HUES6 (cell line): ENCODE measurements around the gene LRRC28.

Source experiments
- H3K27ac ChIP-seq: 2 replicates; pipeline ENCODE4 v1.7.0; 2013; ENCODE audit warnings: low read depth, mild to moderate bottlenecking, low read length, inconsistent platforms
- H3K27me3 ChIP-seq: 2 replicates; pipeline ENCODE4 v1.6.1; 2013; ENCODE audit warnings: low read length; ENCODE audit not compliant: control insufficient read depth, insufficient read depth
- H3K36me3 ChIP-seq: 2 replicates; pipeline ENCODE4 v1.6.1; 2013; ENCODE audit warnings: low read length; ENCODE audit not compliant: control insufficient read depth, insufficient read depth
- H3K4me1 ChIP-seq: 2 replicates; pipeline ENCODE4 v1.6.1; 2013; ENCODE audit warnings: low read length; ENCODE audit not compliant: control insufficient read depth, insufficient read depth
- H3K4me3 ChIP-seq: 2 replicates; pipeline ENCODE4 v1.5.1; 2013; ENCODE audit warnings: low read depth, low read length
- H3K9ac ChIP-seq: one replicate; pipeline ENCODE4 v1.6.1; 2013; ENCODE audit warnings: mild to moderate bottlenecking, low read length
- H3K9me3 ChIP-seq: 2 replicates; pipeline ENCODE4 v1.6.1; 2013; ENCODE audit warnings: low read depth, low read length; ENCODE audit not compliant: control insufficient read depth, insufficient read depth

The LRRC28 gene

DNA sequence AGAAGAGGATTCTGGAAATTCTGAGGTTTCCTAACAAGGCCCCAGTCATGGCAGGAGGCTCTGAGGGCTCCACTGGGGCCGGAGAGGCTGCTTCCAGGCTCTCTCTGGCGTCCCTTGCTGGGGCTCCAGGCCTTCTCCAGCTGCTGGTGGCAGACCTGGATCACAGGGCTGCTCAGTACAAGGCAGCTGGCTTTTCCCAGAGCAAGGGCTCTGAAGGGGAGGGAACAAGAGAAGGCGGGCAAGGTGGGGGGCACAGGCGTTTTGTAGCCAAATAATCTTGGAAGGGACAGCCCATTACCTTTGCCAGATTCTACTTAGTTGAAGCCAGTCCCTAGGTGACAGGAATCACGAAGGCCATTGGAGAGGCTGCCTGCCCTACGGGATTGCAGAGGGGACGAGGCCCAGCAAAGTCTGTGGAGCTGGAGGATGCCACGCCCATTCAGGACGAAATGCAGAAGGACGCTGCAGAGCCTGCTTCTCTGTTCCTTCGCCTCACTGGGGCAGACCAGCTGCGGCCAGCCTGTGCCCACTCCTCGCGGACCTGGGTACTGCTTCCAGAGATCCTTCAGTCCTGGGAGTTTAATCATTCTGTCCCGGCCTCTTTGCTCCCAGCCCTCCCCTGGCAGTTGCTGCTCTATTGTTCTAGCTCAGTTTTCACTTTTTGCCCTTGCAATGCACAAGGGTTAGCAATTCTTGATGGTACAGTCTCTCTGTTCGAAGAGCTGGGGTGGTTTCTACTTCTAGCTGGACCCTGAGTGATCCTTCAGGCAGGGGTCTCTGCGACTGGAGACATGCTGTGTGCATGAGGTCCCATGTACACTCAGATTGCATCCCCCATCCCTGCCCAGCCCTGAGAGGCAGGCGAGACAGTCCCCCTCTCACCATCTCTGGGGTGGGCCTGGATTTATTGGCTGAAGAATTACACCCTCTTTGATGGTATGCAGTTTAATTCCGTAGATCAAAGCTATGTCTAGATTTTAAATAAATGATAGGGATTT lies 165.2 kb downstream of the LRRC28 start:
- Histone ChIP-seq H3K4me1 (peaks cover 7% of the 10 kb centered on the region; the same call in 1 of the 2 replicates), H3K9me3 (no peaks in the 10 kb centered on the region), H3K4me3 (no peak overlapping the region), H3K27ac (no peak overlapping the region), H3K9ac (no peak overlapping the region), H3K36me3 (no peaks in the 10 kb centered on the region), H3K27me3 (no peaks in the 10 kb centered on the region)

DNA sequence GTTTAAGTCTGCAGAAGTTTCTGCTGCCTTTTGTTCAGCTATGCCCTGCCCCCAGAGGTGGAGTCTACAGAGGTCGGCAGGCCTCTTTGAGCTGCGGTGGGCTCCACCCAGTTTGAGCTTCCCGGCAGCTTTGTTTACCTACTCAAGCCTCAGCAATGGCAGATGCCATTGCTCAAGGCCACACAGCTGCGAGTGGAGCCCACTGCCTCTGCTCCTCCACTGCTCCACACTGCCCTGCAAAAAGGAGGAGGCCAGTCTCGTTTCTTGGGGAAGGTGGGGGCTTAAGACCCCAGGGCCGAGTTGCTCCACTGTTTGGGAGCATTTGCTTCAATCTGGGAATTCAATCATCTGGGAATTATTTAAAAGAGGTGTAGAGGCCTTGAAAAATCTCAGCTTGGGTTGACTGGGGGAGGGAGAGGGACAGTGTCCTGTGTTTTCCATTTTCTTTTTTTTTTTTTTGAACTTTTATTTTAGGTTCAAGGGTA lies 169.9 kb downstream of the LRRC28 start:
- H3K4me1 ChIP-seq = peaks cover 11% of the 10 kb centered on the region; the same call in 1 of the 2 replicates
- H3K27ac ChIP-seq = no peak overlapping the region
- no peaks in the 10 kb centered on the region for H3K9me3 ChIP-seq
- no peaks in the 10 kb centered on the region for H3K36me3 ChIP-seq
- H3K27me3 ChIP-seq = no peaks in the 10 kb centered on the region
- no peak overlapping the region for H3K4me3 ChIP-seq
- H3K9ac ChIP-seq = no peak overlapping the region

DNA sequence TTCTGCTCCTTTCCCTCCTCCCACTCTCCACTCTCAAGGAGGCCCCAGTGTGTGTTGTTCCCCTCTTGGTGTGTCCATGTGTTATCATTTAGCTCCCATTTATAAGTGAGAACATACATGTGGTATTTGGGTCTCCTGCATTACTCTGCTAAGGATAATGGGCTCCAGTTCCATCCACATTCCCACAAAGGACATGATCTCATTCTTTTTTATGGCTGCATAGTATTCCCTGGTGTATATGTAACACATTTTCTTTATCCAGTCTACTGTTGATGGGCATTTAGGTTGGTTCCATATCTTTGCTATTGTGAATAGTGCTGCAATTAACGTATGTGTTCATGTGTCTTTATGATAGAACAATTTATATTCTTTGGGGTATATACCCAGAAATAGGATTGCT lies 170.5 kb downstream of the LRRC28 start:
- H3K36me3 ChIP-seq = no peaks in the 10 kb centered on the region
- no peak overlapping the region for H3K27ac ChIP-seq

DNA sequence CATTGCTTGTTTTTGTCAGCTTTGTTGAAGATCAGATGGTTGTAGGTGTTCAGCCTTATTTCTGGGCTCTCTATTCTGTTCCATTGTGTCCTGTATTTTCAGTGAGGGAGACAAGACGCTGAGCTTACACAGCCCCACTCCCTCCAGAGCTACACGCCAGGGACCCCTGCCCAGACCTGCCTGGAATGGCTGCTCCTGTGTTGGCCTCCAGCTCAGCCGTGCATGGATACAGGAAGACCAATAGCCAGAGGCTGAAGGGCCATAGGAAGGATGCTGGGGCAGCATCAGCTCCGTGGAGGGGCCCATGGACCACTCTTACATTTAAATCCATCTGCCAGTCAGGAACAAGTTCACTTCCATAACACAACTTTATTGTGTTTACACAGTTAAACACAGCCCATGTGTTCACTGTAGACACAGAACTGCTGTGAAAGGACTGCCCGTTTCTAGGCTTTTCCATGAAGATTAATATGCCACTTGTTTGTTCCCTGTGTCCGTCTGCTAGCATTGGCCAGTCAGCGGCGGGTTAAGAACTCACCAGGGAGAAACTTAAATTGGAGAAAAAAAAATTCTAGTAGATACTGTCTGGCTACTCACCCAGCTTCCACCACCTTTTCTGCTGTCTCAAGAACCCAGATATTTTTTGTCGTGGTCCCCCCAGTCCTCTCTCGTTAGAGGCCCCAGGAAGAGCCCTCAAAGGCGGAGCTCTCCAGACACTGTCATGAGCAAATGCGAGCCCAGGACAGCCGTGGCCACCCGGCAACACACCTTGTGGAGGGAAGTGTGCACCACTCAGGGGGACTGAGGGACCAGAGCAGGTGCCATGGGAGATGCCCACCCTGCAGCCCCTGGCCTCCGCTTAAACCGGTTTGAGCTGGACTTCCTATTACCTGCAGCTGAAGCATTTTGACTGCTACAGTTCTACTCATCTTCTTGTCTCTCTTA lies 172.2 kb downstream of the LRRC28 start:
- H3K9ac ChIP-seq = no peak overlapping the region
- H3K27me3 ChIP-seq = no peaks in the 10 kb centered on the region
- H3K36me3 ChIP-seq = no peaks in the 10 kb centered on the region
- no peak overlapping the region for H3K4me3 ChIP-seq
- H3K4me1 ChIP-seq = peaks cover 8% of the 10 kb centered on the region; the same call in 1 of the 2 replicates
- no peaks in the 10 kb centered on the region for H3K9me3 ChIP-seq
- no peak overlapping the region for H3K27ac ChIP-seq

More for the DNA sequence above, 170.5 kb downstream of the LRRC28 start:
- Histone ChIP-seq H3K9ac (no peak overlapping the region), H3K4me1 (peaks cover 8% of the 10 kb centered on the region; the same call in 1 of the 2 replicates), H3K27me3 (no peaks in the 10 kb centered on the region), H3K4me3 (no peak overlapping the region), H3K9me3 (no peaks in the 10 kb centered on the region)

DNA sequence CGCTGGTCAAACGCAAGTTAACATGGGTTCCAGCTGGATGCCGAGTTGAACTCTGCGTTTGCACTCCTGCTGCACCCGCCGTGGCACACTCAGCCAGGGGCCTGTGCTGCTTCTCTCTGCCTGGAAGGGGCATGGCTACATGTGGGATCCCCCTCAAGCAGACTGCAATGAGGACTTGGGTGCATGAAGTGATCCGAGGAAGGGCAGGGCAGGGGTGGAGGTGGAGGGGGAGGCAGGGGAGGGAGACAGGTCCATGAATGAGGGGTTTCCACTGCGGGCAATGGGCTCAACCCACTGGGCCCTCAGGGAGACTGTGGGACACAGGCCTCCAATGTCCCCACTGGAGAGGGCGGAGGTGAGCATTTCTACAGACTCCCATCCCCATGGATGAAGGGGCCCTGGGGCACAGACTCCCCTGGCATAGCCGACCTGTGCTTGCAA lies 172.9 kb downstream of the LRRC28 start:
- H3K9ac ChIP-seq = no peak overlapping the region
- H3K4me3 ChIP-seq = no peak overlapping the region
- peaks cover 8% of the 10 kb centered on the region; the same call in 1 of the 2 replicates for H3K4me1 ChIP-seq
- no peaks in the 10 kb centered on the region for H3K27me3 ChIP-seq
- no peaks in the 10 kb centered on the region for H3K9me3 ChIP-seq
- no peak overlapping the region for H3K27ac ChIP-seq
- no peaks in the 10 kb centered on the region for H3K36me3 ChIP-seq

DNA sequence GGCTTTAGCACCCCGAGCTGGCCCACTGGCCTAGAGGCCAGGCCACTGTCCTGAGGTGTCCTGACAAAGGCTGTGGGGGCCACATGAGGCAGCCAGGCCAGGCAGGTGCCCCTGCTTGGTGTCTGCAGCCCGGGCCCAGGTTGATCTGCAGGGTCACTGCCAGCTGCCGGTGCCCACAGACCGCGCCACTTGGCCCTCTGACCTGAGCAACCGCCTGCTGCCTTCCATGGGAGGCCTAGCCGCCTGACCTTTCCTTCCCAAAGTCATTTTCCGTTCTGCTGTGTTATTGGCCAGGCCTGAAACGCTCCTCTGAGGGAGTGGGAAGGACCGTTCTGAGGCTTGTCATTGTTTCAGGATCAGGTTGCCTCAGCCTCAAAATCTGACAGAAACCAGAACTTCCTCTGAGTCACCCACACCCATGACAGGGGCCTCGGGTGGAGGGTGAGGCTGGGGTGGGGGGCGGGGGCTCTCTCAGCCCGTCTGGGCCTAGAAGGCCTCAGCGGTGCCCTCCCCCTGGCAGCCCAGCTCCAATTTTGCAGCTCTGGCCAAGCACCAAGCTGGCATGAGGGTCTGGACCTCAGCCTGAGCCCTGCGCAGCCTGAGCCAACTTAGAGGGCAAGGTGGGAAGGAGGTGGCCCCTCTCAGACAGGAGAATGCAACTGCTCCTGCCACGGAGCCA lies 173.8 kb downstream of the LRRC28 start:
- Histone ChIP-seq H3K36me3 (no peaks in the 10 kb centered on the region), H3K27me3 (no peaks in the 10 kb centered on the region), H3K9me3 (no peaks in the 10 kb centered on the region), H3K4me1 (peaks cover 8% of the 10 kb centered on the region; the same call in 1 of the 2 replicates), H3K9ac (peak overlapping the region; percentile 30), H3K27ac (no peak overlapping the region; the same call in 1 of the 2 replicates), H3K4me3 (no peak overlapping the region)

DNA sequence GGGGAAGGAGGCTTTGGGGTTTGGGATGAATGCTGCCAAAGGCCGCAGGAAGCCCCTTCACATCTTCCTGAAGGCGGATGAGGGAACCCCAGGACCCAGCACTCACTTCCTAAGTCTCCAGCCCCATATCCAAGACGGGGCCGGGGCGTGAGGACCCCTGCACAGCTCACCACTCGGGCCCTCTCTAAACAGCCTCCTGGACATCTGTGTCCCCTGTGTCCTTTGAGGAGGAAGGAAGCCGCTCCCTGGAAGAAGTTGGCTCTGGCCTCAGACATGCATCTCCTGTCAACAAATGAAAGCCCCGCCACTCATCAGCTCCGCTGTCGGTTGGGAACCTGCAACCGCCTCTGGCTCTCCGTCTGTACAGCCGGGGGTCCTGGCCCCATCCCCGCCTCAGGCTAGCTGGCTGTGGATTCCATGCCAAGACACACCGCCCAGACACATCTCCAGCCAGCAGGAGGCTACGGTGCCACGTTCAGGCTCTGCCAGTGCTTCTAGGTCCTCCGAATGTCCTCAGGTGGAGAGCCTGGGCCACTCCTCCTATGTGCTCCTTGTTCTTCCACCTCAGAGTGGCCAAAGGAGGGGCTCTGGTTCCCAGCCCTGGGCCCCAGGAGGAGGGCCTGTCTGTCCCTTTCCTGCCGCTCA lies 174.5 kb downstream of the LRRC28 start:
- no peaks in the 10 kb centered on the region for H3K36me3 ChIP-seq
- H3K9me3 ChIP-seq = no peaks in the 10 kb centered on the region
- peaks cover 8% of the 10 kb centered on the region; the same call in 1 of the 2 replicates for H3K4me1 ChIP-seq
- H3K27me3 ChIP-seq = no peaks in the 10 kb centered on the region
- H3K9ac ChIP-seq = peak overlapping the region; percentile 30
- H3K4me3 ChIP-seq = no peak overlapping the region
- no peak overlapping the region for H3K27ac ChIP-seq

DNA sequence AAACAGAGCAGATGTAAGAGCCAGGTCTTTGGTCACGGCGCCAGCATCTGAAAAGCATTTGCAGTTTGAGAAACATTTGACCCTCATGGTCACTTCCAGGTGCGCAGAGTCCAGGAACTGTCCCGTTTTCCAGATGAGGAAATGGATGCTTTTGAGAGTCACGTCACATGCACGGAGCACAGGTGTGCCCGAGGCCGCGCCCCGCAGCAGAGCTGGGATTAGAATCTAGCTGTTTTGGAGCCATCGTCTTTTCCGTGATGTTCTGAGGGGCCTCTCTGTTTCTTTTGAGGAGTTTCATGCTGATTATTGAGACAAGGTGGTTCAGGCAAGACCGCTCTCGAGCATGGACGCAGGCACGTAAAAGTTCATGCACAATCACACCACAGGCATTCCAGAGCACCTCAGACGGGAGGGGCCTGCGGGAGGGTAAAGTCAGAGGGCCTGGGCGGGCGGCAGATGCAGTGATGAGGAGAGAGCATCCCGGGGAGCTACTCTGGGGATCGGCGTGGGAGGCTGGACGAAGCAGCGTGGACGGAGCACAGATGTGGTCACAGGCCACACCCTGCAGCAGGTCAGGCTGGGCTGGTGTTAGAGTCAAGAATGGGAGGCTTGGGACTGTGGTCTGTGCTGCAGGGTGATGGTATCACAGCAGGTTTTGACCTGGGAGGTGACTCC lies 175.3 kb downstream of the LRRC28 start:
- Histone ChIP-seq H3K9ac (no peak overlapping the region), H3K9me3 (no peaks in the 10 kb centered on the region), H3K27me3 (no peaks in the 10 kb centered on the region), H3K4me1 (peaks cover 8% of the 10 kb centered on the region; the same call in 1 of the 2 replicates), H3K36me3 (no peaks in the 10 kb centered on the region), H3K4me3 (no peak overlapping the region), H3K27ac (no peak overlapping the region)

DNA sequence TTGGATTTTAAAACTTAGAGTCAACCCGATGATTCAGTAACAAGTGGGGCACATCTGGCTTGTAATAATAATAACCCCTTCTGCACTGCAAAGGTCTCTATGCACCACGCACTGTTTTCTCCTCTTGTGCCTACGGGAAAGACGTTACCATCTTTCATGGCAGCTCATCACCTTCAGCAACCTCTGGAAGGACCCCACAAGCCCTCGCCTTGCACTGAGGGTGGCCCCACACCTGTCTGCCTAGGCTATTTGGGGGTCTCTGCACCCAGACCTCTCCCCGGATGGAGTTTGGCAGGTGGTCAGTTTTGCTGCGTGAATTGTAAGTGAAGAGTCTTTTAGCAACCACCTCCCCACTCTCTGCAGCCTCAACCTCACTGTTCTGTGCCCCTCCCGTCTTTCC lies 175.9 kb downstream of the LRRC28 start:
- Histone ChIP-seq H3K27me3 (no peaks in the 10 kb centered on the region), H3K9me3 (no peaks in the 10 kb centered on the region), H3K27ac (no peak overlapping the region), H3K9ac (no peak overlapping the region), H3K4me1 (peaks cover 8% of the 10 kb centered on the region; the same call in 1 of the 2 replicates), H3K4me3 (no peak overlapping the region), H3K36me3 (no peaks in the 10 kb centered on the region)
